Measurements from ENCODE around the gene SHB.
"Not testable (repeated sequence)": the region's sequence is repeated elsewhere in the genome, so short reads cannot be mapped to it uniquely, and the experiment has no call there.

SHB gene

DNA sequence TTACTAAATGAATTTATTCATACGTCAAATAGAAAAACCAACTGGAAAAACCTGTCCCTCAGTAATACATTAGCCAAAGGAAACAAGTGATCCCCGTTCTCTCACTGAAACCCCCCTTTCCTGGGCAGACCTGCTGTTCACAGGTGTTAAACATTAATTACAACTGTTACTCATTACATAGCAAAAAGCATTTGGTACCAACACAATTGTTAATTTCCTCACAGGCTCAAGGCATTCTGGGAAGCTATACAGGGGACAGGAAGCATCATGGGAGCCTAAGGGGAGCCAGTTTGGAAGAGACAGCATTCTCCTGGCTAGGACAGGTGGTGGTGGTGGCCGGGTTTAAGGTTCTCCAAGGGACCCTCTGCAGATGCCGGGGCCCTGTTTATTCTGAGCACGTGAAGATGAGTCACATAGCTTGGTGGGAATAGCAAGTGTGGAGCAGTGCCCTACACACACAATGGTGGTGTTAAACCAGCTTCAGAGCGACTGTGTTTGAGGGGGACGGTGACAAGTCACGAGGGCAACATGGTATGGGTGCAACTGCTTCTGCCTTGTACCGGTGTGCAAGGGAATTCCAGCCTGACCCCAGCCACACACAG, 102.5 kb downstream of the SHB start:
- DNase-seq: no peak

- not testable (repeated sequence) for DNase-seq
These were observed 103.2 kb downstream of the SHB start for GRCh38 chr9:37965676-37966345.

DNA sequence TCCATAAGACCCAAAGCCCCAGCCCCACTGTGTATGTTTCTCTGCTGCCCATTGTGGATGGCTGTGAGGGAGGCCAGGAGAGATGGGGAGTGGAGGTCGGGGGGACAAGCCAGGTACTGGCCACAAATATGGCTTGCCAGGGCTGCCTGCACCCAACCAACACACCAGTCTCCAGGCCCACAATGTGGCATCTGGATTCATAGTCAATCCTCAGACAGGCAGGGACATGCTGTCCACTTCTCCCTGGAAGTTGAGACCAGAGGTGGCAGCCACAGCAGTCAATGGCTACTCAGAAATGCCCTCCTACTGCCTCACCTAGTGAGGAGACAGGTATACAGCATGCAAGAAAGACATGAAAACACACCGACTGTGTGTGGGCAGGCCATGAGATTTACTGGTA, 103.9 kb downstream of the SHB start:
- no peak for DNase-seq

DNA sequence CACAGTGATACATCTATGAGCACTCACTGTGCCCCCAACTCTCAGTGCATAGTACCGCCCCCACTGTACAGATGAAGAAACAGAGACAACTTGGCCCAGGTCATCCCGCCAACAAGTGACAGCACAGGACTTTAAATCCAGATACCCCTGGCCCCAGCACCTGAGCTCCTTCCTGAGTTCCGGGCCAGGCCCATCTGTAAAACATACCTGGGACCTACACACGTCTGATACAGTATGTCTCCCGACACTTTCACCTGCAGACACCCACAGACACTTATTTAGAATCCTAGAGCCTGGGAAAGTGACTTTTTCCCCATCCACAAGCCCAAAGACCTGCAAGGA, 104.3 kb downstream of the SHB start:
- DNase-seq: no peak

DNA sequence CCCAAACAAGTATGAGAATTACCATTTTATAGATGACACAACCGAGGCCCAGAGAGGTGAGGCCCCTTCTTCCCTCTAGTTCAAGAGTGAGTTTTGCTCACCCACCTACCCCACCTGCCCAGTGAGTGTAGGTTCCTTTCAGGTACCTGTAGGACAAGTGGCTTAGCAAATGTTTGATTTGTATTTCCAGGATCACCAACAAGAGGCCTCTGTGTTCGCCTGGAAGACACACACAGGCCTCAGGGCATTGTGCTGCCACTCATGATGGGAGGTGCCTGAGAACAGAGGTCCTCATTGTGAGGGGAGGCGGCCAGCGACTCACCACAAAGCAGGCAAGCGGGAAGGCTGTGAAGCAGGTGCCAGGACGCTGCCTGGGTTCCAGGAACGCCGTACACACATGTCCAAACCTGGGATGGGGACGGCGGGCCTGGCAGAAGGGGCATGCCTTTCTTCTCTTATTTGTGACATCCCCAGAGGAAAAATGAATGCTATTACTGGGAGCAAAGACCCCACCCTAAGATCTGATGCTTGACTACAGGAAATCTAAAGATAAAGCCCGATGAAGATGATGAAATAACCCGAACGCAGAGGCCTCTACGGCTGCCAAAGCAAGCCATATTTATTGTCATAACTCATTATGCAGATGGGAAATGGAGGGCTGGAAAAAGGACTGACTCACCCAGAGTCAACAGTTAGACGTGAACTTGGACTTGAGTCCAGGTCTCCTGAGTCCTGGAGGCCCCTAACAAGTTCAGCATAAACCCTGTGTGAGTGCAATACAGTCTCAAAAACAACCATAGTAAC, 104.9 kb downstream of the SHB start:
- no peak for DNase-seq

DNA sequence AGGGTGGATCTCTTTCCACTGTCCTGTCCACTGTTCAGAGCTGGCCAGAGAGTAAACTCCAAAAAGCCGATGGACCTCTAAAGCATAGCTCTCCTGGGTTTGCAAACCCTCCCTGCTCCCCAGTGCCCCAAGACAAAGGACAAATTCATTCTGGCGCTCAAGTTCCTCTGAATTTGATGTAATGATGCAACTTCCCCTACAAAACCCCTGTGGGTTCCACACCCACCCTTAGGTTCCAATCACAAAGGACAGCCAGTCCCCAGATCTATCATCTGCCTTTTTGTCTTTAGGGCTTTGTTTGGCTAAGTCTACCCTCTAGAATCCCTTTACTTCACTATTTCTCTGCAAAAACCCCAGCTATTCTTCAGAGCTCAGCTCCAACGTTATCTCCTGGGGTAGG, 107.7 kb downstream of the SHB start:
- DNase-seq: no peak

- DNase-seq: no peak
These were observed 108.4 kb downstream of the SHB start for GRCh38 chr9:37960631-37961030.

- no peak for DNase-seq
These were observed 109.1 kb downstream of the SHB start for GRCh38 chr9:37959976-37960375.

DNA sequence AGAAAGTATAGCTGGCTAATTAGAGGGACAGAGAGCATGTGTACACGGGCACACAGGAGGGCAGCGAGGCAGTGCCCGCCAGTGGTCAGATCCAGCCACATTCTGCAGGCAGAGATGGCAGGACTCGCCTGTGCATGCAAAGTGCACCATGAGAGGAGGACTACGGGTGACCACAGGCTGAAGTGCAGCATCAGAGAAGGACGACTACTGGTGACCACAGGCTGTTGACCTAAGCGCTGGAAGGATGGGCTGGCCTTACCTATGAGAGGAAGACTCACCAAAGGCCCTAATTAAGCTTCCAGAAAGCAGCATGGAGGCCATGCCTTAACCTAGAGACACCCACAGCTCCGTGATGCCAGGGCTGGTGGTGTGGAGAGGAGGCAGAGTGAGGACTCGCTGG, 110.9 kb downstream of the SHB start:
- no peak for DNase-seq

GRCh38 chr9:37957664-37957953, 111.4 kb downstream of the SHB start:
- no peak for DNase-seq

DNA sequence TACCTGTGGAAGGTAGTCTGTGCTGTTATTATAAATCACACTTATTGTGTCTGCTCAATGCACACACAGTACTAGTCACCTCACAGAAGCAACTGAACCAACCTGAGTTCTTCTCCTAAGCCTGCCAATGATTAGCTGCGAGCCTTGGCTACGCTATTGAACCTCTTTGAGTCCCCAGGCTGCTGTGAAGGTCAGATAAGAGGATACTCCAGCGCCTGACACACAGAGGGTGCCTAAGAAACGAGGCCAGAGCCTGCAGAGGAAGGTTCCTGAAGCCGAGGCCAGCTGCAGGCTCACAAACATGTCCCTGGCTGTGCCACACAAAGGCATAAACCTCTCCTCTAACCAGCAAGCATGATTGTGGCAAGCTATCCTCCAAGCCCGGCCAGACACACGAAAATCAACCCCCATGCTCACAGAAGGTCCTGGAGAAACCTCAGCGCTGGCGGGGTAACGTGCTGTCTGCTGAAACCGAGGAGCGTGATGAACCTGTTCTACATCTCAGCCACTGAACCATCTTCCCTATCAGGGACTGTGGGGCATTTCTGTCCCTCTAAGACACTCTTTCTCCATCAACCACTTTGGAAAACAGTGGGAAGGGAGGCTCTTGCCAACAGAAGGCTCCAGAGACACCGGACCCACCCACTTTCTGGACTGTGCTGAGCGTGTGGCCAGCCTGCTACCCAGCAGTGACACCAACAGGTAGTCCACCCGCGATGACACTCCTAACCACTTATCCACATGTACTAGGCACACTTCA, 111.9 kb downstream of the SHB start:
- no peak for DNase-seq

GRCh38 chr9:37956423-37956820, 112.6 kb downstream of the SHB start:
- no peak for DNase-seq

GRCh38 chr9:37955781-37956422, 113.1 kb downstream of the SHB start:
- no peak for DNase-seq

- DNase-seq: no peak
These were observed 114.4 kb downstream of the SHB start for GRCh38 chr9:37954581-37954981.

DNA sequence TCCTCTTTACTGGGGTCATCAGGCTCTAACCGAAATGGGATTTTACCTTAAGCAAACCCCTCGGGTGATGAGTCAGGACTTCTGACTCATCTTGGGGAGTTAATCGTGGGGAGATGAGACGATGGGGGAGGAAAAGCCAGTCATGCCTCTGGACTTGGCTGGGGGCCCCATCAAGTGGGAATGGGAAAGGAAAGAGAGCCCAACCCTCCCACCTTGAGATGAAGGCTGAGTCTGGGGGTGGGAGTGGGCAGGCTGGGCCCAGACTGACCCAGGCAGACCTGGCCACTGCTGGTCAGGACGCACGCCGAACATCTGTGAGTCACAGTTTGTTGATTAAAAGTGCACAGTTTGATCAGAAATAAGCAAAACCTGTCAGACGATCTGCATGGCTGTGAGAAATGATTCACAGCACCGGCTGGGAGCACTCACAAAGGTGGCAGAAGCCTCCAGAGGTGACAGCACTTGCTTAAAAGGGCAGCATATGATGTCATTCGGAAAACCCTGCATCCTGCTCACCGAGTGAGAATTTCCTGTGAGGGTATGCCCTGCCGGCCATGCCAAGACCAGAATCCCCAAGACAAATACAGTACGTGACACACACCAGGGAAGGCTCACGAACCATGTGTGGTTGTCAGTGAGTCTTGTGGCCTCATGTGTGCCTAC, 115.1 kb downstream of the SHB start:
- no peak for DNase-seq

- no peak for DNase-seq
These were observed 115.7 kb downstream of the SHB start for GRCh38 chr9:37953206-37953774.

DNA sequence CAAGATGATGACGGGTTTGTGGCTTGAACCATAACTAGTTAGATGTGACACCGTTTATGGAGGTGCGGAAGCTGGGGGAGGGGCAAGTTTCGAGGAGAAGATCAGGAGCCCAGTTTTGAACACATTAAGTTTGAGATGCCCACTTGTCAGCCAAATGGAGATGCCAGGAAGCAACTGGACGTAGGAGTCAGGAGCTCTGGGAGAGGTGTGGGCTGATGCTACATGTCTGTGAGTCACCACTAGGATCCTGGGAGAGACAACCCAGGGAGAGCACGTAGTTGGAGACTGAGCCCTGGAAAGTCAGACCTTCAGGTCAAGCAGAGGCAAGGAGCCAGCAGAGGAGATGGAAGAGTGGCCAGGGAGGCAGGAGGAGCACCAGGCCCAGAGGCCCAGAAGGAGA, 116.3 kb downstream of the SHB start:
- no peak for DNase-seq

DNA sequence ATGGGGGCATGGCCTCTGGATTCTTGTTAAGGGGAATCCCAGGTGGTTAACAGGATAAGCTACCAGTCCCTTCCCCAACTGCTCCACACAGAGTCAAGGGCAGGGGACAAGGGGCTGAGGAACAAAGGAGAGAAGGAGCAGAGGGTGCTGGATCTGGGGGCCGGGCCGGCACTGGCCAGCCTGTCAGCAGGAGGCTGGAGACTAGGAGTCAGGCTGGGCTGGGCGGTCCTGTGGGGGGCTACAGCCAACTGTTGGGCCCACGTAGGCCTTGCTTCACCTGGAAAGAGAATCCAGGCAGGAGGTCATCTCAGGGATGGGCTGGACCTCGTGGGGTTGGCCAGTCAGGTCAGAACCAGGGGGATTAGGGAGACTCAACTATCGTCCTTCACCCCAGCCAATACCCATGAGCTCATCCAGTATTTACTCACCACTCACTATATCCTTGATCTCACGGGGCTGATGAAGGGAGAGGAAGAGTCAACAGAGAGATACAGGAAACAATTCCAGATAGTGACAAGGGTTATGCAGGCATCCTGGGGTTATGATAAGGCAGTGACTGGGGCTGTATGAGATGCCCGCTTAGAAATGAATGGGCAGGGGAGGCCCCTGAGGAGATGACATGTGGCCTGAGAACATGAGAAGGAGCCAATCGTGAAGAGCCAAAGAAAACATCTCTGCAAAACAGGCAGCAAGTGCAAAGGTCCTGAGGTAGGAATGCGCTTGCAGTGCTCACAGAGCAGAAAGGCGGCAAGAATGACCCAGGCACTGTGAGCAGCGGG, 117.2 kb downstream of the SHB start:
- DNase-seq: no peak

DNA sequence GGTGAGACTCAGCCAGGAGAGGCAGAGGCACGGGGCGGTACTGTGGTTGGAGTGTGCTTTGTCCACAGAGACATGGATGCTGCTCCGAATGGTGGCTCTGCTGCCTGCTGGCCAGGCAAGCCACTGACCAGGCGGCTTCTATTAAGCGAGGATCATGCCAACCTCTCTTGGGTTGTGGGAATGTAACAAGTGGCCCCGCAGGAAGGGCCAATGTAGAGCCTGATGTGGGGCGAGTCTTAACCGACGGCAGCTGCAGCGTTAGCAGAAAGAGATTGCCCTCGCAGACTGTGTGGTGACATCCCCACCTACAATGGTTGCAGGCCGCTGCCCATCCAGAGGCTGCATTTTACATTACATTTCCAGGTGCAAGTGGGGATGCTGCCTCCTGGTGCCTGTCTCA, 118.5 kb downstream of the SHB start:
- no peak for DNase-seq

- DNase-seq: no peak
These were observed 119.5 kb downstream of the SHB start for GRCh38 chr9:37949576-37949975.

- no peak for DNase-seq
These were observed 120.5 kb downstream of the SHB start for GRCh38 chr9:37948417-37948980.
